ENCODE results near the gene OIP5.

DNA sequence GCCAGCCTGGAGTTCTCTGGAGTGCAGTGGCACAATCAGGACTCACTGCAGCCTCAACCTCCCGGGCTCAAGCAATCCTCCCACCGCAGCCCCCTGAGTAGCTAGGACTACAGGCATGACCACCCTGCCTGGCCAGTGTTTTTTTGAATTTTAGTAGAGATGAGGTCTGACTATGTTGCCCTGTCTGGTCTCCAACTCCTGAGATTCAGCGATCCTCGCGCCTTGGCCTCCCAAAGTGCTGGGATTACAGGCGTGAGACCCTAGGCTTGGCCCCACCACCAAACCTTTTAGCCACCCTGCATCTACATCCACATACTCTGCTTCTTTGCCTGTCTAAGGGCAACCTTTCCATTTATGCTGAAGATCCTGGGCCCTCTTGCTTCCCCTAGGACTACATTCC lies 4.7 kb upstream of the OIP5 start:
- TF ChIP-seq, protein P1, sequence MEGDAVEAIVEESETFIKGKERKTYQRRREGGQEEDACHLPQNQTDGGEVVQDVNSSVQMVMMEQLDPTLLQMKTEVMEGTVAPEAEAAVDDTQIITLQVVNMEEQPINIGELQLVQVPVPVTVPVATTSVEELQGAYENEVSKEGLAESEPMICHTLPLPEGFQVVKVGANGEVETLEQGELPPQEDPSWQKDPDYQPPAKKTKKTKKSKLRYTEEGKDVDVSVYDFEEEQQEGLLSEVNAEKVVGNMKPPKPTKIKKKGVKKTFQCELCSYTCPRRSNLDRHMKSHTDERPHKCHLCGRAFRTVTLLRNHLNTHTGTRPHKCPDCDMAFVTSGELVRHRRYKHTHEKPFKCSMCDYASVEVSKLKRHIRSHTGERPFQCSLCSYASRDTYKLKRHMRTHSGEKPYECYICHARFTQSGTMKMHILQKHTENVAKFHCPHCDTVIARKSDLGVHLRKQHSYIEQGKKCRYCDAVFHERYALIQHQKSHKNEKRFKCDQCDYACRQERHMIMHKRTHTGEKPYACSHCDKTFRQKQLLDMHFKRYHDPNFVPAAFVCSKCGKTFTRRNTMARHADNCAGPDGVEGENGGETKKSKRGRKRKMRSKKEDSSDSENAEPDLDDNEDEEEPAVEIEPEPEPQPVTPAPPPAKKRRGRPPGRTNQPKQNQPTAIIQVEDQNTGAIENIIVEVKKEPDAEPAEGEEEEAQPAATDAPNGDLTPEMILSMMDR (conservative IDR thresholded peaks at IDR 0.05; ENCODE audit: low read depth, low read length): no peak
- TF ChIP-seq POLR2A (IDR thresholded peaks at IDR 0.05; ENCODE audit: low read depth, low read length): no peak
- TF ChIP-seq RAD21 (IDR thresholded peaks at IDR 0.05; ENCODE audit: low read length): no peak
- TF ChIP-seq MXI1 (IDR thresholded peaks at IDR 0.05; ENCODE audit: borderline replicate concordance, low read depth, low read length): no peak
- no peak for TF ChIP-seq RFX5 (IDR thresholded peaks at IDR 0.05; ENCODE audit: low read depth, low read length)
- TF ChIP-seq, protein P2, sequence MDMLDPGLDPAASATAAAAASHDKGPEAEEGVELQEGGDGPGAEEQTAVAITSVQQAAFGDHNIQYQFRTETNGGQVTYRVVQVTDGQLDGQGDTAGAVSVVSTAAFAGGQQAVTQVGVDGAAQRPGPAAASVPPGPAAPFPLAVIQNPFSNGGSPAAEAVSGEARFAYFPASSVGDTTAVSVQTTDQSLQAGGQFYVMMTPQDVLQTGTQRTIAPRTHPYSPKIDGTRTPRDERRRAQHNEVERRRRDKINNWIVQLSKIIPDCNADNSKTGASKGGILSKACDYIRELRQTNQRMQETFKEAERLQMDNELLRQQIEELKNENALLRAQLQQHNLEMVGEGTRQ (IDR thresholded peaks at IDR 0.05; ENCODE audit: low read depth, low read length): no peak
- TF ChIP-seq CEBPB (IDR thresholded peaks at IDR 0.05; ENCODE audit: low read depth, low read length): no peak
